HG03575 (cell line): ENCODE results near the gene KDM7A.
A peak's percentile ranks its signal among the peaks of the same experiment; 100 is the strongest.
"Not testable (repeated sequence)": the region's sequence is repeated elsewhere in the genome, so short reads cannot be mapped to it uniquely, and the experiment has no call there.

ENCODE experiments used
- ATAC-seq: cut with Tn5 transposase; IDR thresholded peaks from one replicate; pipeline ENCODE4 v1.9.1; 2021; ENCODE audit not compliant: unreplicated experiment, insufficient number of reproducible peaks, low FRiP score; ENCODE audit errors: extremely low read depth

Gene KDM7A

DNA sequence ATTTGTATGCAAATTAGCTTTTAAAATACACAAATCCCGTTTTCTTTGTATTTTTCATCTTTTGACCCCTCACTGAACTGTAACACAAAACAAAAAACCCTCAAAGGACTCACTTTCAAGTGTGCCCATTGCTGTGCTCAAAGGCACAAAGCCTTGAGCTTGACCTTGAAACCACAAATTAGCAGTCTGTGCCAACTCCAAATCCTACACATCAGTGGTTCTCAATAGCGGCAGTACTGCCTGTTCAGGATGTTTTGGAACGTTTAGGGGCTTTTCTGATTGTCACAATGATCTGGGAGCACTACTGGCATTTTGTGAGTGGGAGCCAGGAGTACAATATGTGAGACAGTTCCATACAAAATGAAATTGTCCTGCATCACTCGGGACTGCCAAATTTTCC is 55.5 kb downstream of the KDM7A start:
- no peak for ATAC-seq

DNA sequence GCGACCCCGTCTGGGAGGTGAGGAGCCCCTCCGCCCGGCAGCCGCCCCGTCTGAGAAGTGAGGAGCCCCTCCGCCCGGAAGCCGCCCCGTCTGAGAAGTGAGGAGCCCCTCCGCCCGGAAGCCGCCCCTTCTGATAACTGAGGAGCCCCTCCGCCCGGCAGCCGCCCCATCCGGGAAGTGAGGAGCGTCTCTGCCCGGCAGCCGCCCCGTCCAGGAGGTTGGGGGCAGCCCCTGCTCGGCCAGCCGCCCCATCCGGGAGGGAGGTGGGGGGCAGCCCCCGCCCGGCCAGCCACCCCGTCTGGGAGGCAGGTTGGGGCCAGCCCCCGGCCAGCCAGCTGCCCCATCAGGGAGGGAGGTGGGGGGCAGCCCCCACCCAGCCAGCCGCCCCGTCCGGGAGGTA is 62.0 kb downstream of the KDM7A start:
- ATAC-seq: not testable (repeated sequence)

DNA sequence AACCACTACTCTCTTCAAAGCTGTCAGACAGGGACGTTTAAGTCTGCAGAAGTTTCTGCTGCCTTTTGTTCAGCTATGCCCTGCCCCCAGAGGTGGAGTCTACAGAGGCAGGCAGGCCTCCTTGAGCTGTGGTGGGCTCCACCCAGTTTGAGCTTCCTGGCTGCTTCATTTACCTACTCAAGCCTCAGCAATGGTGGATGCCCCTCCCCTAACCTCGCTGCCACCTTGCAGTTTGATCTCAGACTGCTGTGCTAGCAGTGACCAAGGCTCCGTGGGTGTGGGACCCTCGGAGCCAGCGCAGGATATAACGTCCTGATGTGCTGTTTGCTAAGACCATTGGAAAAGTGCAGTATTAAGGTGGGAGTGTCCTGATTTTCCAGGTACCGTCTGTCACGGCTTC is 68.0 kb downstream of the KDM7A start:
- not testable (repeated sequence) for ATAC-seq

DNA sequence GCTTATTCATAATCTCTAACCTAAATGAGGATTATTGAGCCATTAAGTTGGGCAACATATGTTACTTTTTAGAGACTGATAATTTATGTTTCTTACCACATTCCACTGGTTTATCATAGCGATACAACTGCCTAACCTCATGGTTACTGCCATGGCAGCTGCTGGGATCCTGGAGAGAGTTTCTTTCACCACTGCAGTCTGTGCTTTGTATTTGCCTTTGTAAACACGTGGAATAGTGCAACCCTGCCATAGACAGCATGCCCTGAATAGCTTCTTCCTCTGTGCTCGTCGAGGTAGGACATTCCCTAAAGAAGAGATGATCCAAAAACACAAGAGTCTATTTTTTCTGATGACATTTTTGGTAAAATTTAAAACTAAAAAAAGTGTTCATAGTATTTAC is 80.3 kb downstream of the KDM7A start:
- ATAC-seq: no peak

DNA sequence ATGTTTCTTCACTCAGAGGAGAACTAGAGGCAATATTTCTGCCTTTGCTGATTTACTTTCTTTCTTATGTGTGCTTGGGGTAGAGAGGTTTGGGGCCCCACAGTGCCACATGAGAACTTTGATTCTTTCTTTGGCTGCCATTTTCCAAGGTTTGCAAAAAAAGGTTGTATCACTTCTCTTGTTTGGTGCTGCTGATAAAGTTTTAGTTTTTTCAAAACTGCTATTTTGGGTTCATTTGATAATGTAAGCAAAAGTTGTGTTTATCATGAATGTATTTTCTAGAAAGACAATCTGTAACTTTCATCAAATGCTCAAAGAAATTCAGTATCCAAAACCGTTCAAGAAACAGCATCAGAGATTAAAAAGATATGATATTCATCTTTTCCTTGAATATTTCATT is 83.4 kb downstream of the KDM7A start:
- ATAC-seq: no peak

DNA sequence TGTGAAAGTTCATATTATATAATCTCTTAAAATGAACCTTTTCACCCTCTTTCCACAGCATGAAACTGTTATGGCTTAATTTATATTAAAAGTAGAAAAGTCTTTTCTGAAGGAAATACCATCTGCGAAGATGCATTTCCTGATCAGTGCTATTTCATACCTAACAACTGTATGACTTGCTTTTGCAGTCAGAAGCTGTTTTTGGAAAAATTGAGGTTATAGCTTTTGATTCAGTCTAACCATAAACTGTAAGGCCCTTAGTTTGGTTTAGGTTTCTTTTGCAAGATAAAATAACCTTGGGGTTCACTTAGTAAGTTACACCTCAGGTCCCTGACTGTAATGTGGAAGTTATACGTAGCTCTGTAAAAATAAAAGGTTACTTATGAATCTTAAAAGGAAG is 91.3 kb downstream of the KDM7A start:
- no peak for ATAC-seq

DNA sequence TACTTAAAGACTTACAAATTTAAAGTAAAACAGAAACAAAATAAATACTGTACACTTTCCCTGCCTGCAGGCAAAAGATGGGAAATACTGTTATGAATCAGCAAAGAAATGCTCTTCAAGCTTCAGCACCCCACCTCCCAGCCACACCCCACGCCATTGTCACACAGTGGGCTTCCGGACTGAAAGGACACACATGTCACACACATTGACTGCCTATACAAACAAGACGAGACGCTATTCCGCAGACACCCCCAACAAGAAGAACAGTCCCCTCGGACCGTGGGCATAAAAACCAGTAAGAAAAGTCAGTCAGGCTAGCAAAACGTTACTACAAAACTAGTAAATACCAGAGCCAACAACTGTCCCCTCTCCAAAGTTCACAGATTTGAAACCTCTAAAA is 91.8 kb downstream of the KDM7A start:
- peak; percentile 95 for ATAC-seq

DNA sequence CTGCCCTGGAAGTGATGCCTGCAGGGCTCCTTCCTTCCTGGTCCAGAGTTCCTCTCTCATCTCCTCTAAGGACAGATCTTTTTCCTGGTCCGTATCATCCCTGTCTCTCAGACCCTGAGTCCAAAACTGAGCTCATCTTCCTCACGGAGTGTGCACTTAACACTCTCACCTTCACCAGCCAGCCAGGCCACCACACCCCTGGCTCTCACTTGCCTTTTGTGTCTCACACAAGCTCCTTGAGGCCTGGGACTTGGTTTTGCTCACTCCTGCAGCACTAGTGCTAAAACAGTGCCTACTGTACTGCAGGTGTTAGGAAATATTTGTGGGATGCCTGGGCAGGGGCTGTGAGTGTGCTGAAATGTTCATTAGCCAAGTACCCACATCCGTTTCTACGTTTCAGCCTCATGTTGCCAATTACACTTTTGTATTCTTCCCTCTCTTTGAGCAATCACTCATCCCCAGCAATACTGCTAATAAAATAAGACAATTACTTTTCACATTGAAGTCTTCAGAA is 92.6 kb downstream of the KDM7A start:
- ATAC-seq: no peak

DNA sequence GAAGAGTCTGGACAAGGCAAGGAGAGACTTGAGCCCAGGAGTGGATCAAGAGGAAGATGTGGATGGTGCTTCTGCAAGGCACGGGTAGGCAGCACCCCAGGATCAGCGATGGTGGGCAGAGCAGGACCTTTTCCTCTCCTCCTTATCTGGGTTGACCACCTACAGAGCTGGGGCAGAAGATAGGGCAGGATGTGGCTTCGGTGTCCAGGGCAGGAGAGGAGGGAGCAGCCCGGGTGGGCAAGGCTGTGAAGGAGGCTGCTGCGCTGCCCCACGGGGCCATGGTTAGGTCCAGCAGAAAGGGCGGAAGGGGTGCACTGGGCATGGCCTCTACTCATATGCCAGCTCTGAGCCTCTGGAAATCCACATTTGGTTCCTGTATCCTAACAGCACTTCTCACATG is 94.0 kb downstream of the KDM7A start:
- no peak for ATAC-seq

DNA sequence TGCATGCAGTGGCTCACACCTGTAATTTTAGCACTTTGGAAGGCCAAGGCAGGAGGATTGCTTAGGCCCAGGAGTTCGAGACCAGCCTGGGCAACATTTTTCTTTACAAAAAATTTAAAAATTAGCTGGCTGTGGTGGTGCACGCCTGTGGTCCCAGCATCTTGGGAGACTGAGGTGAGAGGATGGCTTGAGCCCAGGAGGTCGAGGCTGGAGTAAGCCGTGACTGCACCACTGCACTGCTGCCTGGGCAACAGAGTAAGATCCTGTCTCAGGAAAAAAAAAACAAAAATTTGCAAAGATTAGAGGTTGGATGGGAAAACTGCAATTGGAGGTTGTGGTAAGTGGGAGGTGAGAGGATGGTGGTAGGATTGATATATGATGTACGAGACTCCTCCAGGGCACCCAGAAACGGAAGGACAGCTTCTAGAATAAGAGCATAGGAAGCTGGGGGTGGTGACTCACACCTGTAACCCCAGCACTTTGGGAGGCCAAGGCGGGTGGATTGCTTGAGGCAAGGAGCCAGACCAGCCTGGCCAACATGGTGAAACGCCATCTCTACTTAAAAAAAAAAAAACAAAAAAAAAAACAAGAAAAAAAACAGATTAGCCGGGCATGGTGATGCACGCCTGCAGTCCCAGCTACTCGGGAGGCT is 94.9 kb downstream of the KDM7A start:
- ATAC-seq: no peak

DNA sequence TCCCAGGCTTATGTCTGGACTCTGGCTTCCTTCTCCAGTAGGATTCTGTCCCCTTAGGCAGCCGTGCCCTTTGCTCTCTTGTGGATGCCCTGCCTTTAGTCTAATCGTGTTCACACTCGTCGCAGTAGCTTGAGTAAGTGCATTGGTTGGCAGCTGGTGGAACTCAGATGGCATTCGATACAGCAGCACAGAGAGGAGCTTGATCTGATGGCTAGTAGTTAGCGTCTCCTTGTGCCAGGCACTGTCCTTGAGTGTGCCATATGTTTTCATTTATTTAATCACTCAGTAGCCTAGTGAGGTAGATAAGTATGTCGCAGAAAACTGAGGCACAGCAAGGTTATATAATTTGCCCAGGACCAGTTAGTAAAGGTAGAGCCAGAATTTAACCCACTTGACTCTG is 95.9 kb downstream of the KDM7A start:
- ATAC-seq: no peak

DNA sequence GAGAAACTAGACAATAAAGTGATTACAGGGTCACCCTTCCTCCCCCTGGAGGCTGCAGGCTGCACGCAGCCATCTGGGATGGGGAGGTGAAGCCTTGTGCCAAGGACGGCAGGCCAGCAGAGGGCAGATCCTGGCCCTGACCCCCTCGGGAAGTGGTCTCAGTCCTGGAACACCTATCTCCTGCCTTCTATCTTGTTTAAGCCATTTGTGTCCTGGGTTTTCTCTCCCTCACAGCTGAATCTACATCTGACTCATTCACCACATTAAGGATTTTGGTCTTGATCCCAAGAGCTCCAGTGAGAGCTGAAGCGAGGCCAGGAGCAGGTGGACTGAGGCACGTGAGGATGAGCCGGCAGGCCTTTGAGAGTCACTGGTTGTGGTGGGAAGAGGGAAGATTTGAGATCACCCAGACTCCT is 97.7 kb downstream of the KDM7A start:
- ATAC-seq: no peak

DNA sequence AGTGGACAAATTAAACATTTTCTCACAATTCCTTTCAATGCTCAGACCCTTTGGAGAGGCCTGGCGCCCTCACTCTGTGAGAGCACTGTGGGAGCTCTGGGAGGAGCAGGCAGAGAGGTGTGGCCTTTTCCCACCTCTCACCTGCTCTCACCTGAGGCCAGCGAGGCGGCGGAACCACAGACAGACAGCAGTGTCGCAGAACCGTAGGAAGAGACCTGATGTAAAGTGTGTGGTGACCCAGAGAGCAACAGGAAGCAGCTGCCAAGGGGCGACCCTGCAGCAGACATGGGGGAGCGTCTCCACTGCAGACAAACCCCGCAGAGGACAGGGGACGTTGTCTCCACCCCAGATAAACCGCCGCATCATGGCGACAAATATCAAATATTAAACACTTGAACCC is 98.4 kb downstream of the KDM7A start:
- ATAC-seq: no peak

DNA sequence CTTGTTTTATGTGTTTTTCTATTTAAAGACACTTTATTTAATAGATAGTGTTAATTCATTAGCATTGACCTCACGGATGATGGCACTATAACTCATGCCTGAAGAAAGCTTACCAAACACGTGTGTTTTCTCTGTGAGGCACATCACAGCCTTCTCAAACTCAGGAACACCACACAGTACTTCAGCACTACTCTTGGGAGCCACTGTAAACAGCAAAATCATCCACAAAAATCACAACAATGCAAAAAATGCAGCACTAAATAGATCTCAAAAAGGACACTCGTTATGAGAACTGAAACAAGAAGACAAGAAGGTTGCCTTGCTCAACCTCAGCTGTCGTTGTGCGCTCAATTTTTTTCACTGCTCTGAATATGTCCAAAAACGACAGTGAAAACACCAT is 102.0 kb downstream of the KDM7A start:
- no peak for ATAC-seq

DNA sequence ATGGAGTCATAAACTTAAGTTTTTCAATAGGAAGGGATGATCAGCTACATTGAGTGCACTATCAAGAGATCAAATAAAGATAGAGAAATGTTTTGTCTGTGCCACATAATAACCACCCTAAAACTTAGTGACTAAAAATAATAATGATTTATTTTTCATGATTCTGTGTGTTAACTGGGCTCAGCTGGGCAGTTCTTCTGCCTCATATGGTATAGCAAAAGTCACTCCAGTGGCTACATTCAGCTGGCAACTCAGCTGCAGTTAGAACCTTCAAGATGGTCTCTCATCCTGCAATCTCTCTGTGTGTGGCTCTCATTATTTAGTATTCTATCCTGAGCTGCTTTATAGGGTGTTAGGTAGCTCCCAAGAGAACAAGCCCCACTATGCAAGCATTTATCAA is 106.2 kb downstream of the KDM7A start:
- no peak for ATAC-seq

DNA sequence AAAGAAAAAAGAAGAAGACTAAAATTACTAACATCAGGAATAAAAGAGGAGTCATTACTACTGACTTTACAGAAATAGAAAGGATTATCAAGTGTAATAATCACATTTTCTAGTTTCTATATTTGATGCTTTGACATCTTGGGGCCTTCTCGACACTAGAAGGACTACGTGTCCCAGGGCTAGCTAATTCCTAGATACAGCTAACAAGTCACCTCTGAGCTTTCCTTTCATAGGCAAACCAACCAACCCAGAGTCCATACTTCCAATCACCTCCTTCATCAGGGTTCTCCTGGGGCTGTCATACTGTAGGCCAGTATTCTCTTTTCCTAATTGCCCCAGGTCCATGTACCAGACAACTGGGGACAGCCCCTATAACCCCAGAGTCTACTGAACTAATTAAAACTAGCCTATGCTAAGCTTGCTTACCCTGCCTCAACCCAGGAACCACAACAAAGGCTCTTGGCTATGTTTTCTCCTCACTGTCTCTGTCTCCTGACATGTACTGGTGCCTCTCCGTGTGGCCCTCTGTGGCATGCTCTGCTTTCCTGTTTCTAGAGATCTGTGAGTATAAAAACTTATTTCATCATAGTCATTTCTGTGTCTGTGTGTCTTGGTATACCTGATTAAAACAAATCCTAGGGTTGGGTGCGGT is 107.4 kb downstream of the KDM7A start:
- no peak for ATAC-seq

DNA sequence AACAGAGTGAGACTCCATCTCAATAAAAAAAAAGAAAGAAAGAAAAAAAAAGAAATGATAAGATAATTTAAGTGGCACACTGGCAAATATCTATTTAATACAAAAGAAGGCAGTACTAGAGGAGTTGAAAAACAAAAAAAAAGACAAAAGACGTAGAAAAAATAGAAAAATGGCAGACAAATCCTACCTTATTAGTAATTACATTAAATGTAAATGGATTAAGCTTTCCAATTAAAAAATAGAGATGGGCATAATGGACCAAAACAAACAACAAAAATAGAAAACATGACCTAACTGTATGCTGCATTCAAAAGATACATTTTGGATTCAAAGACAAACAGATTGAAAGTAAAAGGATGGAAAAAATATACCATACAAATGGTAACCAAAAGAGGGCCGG is 108.8 kb downstream of the KDM7A start:
- ATAC-seq: no peak

DNA sequence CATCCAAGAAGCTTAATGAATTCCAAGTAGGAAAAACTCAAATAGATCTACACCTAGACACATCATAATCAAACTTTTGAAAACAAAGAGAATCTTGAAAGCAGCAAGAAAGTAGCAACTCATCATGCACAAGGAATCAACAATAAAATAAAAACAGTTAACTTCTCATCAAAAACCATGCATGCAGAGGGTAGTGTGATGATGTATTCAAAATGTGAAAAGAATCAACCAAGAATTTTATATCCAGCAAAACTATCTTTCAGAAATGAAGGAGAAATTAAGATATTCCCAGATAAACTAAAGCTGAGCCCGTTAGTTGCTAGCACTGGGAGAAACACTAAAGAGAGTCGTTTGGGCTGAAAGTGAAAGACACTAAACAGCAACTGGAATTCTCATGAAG is 109.7 kb downstream of the KDM7A start:
- ATAC-seq: no peak

DNA sequence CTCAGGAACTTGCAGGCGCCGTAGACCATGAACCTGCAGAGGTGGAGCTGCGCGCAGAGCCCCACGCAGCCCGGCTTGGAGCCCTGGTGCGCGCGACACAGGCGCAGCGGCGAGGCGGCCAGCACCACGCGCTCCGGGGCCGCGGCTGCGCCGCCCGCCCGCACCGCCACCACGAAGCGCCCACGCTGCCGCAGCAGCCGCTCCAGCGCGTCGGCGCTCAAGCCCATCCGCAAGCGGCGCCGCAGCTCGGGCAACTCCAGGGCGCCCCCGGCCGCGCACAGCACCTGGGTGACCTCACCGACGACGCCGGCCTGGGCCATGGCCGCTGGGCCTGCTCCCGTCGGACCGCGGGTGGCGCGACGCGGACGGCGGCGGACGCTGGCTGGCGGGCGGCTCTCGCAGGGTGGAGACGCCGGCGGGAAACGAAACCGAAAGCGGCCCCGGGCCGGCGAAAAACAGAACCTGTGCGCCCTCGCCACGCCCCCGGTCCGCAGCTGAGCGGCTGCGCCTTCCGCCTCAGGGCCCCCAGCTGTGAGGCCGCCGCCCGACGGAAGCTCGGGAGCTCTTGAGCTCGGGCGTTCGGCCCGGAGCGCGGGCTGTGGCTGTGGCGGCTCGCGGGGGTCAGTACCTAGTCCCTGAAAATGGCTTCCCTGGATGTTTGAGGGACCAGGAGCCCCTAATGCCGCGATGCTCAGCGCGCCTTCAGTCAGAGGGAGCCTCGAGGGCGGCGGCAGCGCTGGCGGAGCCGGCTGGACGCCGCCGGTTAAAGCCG is 114.1 kb downstream of the KDM7A start, which contains the start of gene PARP12:
Gene PARP12, minus strand, starts transcription at position 424 of the 772 bp plus-strand sequence. Its CDS starts 104 bp downstream, at position 320.
- peak; percentile 37 for ATAC-seq

DNA sequence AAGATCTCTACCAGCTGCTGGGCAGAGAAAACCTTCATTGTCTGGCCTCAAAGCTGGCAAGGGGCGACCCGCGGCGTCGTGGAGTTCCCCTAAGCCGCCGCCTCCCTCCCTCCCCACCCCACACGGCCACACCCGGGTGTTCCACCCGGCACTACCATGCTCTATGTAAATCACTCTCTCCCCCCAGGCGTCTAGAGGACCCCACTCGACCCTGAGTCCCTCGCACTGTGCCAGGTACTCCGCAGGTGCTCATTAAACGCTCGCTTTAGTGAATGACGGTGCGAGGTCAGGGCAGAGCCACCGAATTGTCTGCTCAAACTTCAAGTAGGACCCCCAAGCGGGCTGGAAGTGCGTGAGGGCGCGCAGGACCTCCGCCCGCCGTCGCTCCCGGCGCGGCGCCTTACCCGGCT is 114.7 kb downstream of the KDM7A start:
- ATAC-seq: no peak
